NCI-H2196 treated with DMSO at 0.1 percent for 48 hours (cell line): ENCODE results near the gene MGA.
A peak's percentile ranks its signal among the peaks of the same experiment; 100 is the strongest.
"Not testable (repeated sequence)": the region's sequence is repeated elsewhere in the genome, so short reads cannot be mapped to it uniquely, and the experiment has no call there.

ENCODE experiments used
- DNase-seq: peaks from one replicate; lab custom pipeline; 2025; ENCODE audit not compliant: unreplicated experiment; lab: John Stamatoyannopoulos, UW

MGA gene

DNA sequence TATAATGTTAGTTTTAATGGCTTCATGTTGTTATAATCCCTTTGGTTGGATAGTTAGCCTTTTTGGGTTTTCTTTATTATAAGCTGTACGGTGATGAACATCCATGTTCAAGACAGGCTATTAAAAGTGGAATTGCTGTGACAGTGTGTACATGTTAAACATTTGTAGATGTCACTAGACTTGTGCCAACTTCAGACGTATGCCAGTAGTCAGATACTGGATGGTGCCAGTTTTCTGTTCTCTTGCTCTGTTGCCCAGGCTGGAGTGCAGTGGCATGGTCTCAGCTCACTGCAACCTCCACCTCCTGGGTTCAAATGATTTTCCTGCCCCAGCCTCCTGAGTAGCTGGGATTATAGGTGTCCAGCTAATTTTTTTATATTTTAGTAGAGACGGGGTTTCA is 54.1 kb downstream of the MGA start:
- DNase-seq = no peak

DNA sequence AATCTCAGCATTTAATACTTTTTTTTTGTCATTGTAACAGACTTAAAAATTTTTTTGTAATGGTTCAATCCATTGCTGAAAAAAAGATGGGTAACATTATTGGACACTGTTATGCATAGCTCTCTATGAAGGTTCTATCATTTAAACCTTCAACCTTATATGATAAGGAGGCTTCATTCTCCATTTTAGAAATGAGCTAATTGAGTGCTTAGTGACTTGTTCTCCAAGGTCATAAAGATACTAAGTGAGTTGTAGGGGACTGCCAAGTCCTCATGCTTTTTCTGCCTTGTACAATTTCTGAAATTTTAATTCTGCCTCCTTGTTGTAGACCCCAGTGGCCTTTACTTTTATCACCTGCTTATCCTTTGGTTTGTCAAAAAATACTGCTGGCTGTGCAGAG is 56.7 kb downstream of the MGA start:
- no peak for DNase-seq

- DNase-seq = no peak
Measured at GRCh38 chr15:41727143-41727542, 66.9 kb downstream of the MGA start.

DNA sequence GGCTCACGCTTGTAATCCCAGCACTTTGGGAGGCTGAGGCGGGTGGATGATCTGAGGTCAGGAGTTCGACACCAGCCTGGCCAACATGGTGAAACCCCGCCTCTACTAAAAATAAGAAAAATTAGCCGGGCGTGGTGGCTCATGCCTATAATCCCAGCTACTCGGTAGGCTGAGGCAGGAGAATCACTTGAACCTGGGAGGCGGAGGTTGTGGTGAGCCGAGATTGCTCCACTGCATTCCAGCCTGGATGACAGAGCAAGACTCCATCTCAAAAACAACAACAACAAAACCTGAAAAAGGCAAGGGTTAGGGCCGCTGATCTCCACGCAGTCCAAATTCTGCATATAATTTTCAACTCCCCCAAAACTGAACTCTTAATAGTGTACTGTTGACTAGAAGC is 67.9 kb downstream of the MGA start:
- DNase-seq = not testable (repeated sequence)

DNA sequence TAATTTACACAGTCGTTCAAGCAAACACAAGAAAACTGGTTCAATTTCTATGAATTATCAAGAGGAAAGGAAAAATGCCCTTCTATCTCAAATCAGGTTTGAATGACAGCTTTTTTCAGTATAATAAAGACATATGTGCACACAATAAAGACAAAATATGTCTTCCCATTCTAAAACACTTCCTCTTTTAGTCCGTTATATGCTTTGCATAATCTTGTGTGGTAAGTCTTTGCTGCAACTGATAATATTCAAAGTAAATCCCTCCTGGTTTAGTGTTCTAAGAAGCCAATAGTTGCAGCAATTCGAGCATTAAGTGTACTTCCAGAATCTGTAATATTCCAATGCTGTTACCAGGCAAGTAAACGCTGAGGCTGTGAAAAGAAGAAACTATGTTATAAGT is 70.3 kb downstream of the MGA start:
- DNase-seq = no peak

GRCh38 chr15:41732483-41732882 is 72.3 kb downstream of the MGA start:
- no peak for DNase-seq

DNA sequence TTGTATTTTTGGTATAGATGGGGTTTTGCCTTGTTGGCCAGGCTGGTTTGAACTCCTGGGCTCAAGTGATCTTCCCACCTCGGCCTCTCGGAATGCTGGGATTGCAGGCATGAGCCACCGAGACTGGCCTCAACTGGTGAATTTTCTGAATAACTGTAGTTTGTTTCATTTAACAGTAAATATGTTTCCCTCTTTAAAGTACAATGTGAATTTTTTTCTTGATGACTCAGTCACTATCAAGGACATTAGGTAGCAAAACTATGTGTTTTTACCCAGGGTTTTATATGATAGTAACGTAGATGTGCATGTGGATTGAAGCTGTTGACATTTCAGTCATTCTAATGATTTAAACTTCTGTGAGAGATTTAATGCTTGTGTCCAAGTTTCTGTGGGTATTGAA is 73.9 kb downstream of the MGA start:
- DNase-seq = no peak

- DNase-seq = no peak
Measured at GRCh38 chr15:41735046-41735445, 74.8 kb downstream of the MGA start.

GRCh38 chr15:41735492-41735891 is 75.3 kb downstream of the MGA start:
- not testable (repeated sequence) for DNase-seq

- no peak for DNase-seq
Measured at GRCh38 chr15:41746802-41747201, 86.6 kb downstream of the MGA start.

GRCh38 chr15:41756198-41756597 is 96.0 kb downstream of the MGA start:
- DNase-seq = no peak

DNA sequence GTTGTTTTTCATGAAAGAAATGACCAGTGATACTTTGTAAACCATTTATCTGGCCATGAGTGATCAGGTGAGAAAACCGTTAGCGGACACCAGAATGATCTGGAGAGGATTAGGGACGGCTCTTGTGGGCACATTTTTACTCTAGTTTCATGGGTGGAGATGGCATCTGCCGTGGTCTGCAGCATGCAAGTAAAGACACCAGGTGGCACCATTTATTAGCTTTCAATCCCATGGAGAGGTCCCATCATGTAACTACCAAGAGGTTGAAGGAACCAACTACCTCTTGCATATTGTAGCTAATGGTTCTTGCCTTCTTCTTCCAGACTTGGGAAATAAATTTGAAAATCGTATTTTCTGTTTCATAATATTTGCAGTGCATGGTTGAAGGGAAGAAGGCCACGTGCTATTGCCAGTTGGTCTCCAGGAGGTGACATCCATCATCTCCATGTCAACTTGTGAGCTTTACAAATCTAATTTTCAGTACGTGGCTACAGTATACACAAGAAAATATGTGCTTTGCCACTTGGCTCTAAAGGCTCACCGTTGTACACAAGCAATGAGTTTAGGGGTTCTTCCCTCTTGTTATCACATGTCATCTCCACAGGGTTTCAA is 112.6 kb downstream of the MGA start:
- peak; percentile 15 for DNase-seq

- no peak for DNase-seq
Measured at GRCh38 chr15:41773332-41773728, 113.1 kb downstream of the MGA start.

DNA sequence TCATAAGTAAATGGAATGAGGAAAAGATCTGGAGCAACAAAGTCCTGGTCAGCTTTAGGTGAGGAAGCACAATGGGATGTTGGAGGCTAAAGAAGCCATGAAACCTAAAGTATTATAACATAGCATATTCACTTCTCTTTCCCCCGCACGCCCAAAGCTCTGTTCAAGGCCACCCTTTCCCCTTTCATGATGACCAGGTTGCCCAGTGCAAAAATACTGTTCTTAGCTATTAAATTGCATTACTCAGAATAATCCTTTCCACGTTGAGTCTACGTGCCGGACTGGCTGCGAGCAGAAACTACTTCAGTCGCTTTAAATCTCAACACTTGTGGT is 113.5 kb downstream of the MGA start:
- no peak for DNase-seq

DNA sequence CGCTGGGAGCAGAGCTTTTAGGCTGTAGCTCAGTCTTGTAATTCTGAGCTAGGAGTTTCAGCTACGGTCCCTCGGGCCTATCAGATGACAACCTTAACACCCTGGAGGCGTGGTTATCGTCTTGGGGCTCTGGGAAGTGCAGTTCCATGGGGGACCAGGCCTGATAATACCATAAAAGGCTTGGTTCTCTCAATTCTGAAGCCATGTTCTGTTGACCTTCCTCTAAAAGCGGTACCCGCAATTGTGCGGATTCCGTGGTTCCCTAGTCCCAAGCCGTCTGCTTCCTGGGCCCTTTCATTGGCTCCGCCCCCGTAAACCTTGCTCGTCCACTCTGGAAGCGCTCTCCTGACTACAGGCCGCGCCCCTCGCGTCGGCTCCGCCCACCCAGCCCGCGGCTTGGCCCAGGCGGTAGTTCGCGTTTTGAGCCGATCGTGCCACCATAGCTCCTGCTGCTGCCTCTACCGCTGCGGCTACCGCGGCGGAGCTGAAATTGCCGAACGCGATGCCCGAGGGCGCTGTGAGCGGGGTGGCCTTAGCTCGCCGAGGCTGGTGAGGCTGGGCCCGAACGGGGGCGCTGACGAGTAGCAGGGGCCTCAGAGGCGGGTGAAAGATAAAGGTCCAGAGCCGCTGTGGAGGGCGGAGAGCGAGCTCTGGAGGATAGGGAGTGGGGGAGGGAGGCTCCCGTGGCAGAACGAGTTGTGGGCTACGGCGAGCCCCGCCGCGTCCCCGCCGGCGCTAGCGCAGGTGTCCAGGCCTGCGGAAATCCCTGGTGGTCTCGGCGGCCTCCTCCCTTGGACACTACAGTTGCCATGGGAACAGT is 114.1 kb downstream of the MGA start, which contains the start of gene MAPKBP1:
TSS of gene MAPKBP1 (plus strand) at position 423 of the 820 bp plus-strand sequence. CDS start 792 bp downstream, outside the sequence.
- peak; percentile 75 for DNase-seq

DNA sequence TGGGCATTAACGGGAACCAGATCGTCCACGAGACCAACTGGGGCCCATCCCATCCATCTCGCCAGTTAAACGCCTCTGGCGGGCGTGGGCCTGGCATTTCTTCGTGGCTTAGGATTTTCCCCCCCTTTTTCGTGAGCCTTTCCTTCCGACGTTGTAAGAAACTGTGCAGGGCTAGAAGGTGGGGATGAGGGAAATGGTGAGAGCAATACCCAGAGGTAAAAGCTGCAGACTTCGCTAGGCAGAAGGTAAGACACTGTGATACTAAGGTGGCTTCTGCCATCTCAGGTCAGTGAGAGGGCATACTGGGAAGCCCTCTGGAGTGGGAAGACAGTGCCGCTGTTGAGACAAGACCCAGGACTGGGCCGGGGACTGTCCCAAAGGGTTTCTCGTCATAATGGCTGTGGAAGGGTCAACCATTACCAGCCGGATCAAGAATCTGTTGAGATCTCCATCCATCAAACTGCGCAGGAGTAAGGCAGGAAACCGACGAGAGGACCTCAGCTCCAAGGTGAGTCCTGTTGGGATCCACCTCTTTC is 114.7 kb downstream of the MGA start:
- no peak for DNase-seq

DNA sequence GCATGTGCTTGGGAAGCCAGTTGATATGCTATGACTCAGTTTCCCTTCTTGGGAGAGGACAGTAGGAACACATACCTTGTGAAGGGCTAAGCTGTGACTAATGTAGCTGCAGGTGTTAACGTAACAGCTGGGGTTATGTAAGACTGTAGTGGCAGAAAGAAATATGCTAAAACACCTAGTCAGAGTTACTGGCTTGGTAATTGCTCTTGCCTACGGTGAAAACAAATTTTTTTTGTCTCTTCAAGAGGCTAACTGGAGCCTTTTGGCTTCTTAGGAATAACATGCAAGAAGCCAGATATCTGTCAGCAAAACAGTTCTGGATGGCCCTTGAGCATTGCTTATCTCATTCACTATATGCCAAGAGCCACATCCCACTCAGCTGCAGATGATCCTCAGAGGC is 115.4 kb downstream of the MGA start:
- DNase-seq = no peak

GRCh38 chr15:41777421-41777973 is 117.3 kb downstream of the MGA start:
- DNase-seq = no peak

DNA sequence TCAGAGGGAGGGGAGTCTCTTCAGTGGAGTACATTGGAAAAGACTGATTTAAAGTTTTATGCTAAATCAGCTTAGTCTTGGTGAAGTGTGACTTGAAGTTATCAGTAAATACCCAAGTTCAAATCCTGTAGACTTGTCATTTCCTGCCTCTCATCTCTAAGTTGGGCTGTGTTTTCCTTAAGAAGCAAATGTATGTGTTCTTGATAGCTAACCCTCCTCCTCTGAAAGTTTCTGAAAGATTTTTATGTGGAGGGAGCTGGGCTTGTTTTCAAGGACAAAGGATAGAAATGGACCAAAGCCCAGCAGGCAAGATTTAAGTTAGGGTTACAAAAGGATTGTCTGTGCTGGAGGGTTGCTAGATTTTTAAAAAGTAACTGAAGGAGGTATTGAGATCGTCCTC is 118.3 kb downstream of the MGA start:
- DNase-seq = no peak

GRCh38 chr15:41779662-41780157 is 119.5 kb downstream of the MGA start:
- no peak for DNase-seq

GRCh38 chr15:41780266-41780665 is 120.1 kb downstream of the MGA start:
- no peak for DNase-seq

GRCh38 chr15:41780727-41781126 is 120.5 kb downstream of the MGA start:
- no peak for DNase-seq
